ENCODE results near the gene ASB8. TPM values are rescaled to one million over a fixed set of nuclear protein-coding genes. Genes with fewer than 3 reads are reported as not detected.

Gene ASB8
- total and polyA plus RNA-seq, 9 of the 15 experiments (the other 6 are each of a cell fraction or from before 2014, with no cell fraction given), result 13.3 to 29.0 (median 19.6) TPM

DNA sequence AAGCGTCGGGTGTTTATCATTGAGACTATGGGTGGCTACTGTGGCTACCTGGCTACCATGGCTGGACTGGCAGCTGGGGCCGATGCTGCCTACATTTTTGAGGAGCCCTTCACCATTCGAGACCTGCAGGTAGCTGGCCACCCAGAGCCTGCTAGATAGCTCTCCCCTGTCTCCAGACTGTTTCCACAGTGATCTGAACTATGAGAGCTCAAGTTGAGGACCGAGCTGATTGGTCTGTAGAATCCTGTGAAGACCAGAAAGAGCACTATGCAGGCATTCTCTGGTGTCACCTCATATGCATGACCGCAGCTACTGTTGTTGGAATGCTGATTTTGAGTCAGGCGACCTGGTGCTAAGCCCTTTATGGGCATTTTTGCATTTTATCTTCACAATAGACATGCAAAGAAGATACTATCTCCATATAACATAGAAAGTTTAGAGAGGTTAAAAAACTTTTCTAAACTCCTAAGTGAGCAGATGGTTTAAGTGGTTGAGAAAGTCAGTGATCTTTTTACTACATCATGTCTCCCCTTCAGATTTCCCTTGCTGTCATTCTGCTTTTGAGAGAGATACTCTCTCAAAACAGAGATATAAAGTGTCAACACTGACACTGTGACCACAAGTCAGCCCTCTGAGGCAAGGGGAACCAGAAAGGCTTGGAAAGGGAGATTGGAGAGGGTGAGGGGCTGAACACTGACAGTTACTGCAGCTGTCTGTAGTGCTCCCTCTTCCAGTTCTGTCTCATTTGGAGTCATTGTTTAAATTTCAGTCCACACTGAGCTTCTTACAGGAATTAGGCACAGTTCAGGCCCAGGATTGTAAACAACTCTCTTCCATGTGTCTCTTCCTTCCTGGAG lies 14.3 kb downstream of the ASB8 start:
- FAIRE-seq (no peak), ATAC-seq (no peak), DNase-seq (ENCODE audit: extremely low read depth in 1 of 4, low spot score in 3 of 4) (no peak)
- CTCF ChIA-PET (ENCODE audit: low intra/inter-chr PET ratio), result no interaction called here
- WGBS (ENCODE audit: insufficient coverage, low coverage, missing lambda C conversion rate), result 71% methylated on average over 7 of the region's 7 CpGs
- in situ Hi-C loops (cut with MboI), result no loop called here
- Histone ChIP-seq H4K20me1 (replicated peaks; ENCODE audit: control insufficient read depth, insufficient read depth, low read length) (no peaks in the 10 kb centered on the region), H3K27me3 (ENCODE audit: control insufficient read depth in 2 of 2, insufficient read depth in 2 of 2, low read length in 2 of 2) (no peaks in the 10 kb centered on the region), H3K4me2 (ENCODE audit: insufficient read depth, low read length) (no peak overlapping the region), H3K36me3 (ENCODE audit: control insufficient read depth, insufficient read depth, low read length) (peaks cover 74% of the 10 kb centered on the region; the same call in 2 of the 3 replicates), H3K27ac (ENCODE audit: extremely low read depth, low read depth, low read length) (no peak overlapping the region), H2AFZ (ENCODE audit: low read depth, low read length) (no peak overlapping the region), H3K4me3 (no peak overlapping the region), H3K9me3 (replicated peaks; ENCODE audit: control insufficient read depth, insufficient read depth, low read depth, low read length) (no peaks in the 10 kb centered on the region), H3K79me2 (ENCODE audit: control insufficient read depth, insufficient read depth, low read length) (no peaks in the 10 kb centered on the region), H3K9me1 (ENCODE audit: control insufficient read depth, insufficient read depth, low read length) (no peaks in the 10 kb centered on the region), H3K9ac (ENCODE audit: insufficient read depth in 1 of 2, low read depth in 2 of 2, low read length in 2 of 2) (no peak overlapping the region), H3K4me1 (replicated peaks in 1 of 2; ENCODE audit: control insufficient read depth in 2 of 2, insufficient read depth in 2 of 2, low read length in 2 of 2) (peaks cover 0 to 4% of the 10 kb centered on the region in 2 experiments; a peak in 1 of 5 replicates)
- POLR2A ChIA-PET, result interaction anchor here (0.6 to 1.7 kb wide), 2 partner anchors 14 to 730 kb away, joined by 3 to 8 read pairs; partner anchors contain the start of gene ASB8
- no TSS peak for BruUV-seq (replicated peaks)
- TF ChIP-seq SLC30A9 (CRISPR knock-in tag; IDR thresholded peaks at IDR 0.05) (no peak), NBN (IDR thresholded peaks at IDR 0.05; ENCODE audit: low read depth) (no peak), U2AF2 (optimal IDR thresholded peaks at IDR 0.05; ENCODE audit: low read depth, low read length) (no peak), KLF16 (IDR thresholded peaks at IDR 0.05) (no peak), NR2C1 (IDR thresholded peaks at IDR 0.05) (no peak), NR2C1 (tag; IDR thresholded peaks at IDR 0.05) (no peak), ELK1 (CRISPR knock-in tag; IDR thresholded peaks at IDR 0.05) (no peak), ZC3H4 (CRISPR knock-in tag; IDR thresholded peaks at IDR 0.05; ENCODE audit: borderline replicate concordance) (no peak), RUNX1 (IDR thresholded peaks at IDR 0.05; ENCODE audit: low read depth) (no peak), E2F4 (CRISPR knock-in tag; IDR thresholded peaks at IDR 0.05; ENCODE audit: low read depth) (no peak), EP400 (IDR thresholded peaks at IDR 0.05) (no peak), GMEB1 (CRISPR knock-in tag; IDR thresholded peaks at IDR 0.05) (no peak), CHCHD3 (CRISPR knock-in tag; IDR thresholded peaks at IDR 0.05) (no peak), PCBP2 (IDR thresholded peaks at IDR 0.05; ENCODE audit: low read depth, low read length, poor library complexity, severe bottlenecking) (no peak), HDAC3 (IDR thresholded peaks at IDR 0.05; ENCODE audit: borderline replicate concordance, partially characterized antibody) (no peak), CREBBP (IDR thresholded peaks at IDR 0.05; ENCODE audit: low read depth, low read length) (no peak), NFE2L1 (tag; IDR thresholded peaks at IDR 0.05; ENCODE audit: borderline replicate concordance, low read depth) (no peak)
- intact Hi-C loops (cut with micrococcal nuclease), result no loop called here
